Stimulated activated CD8-positive, alpha-beta memory T cell treated with anti-CD3 and anti-CD28 coated beads, Interleukin-12 subunit alpha, Interleukin-12 subunit beta, amount 100 ng/mL, for 24 hours (primary cell): ENCODE data around the gene FAM228A.

Experiments
- DNase-seq: peaks from one replicate; pipeline ENCODE4 v3.0.0-alpha.2; 2020; ENCODE audit errors: extremely low read depth

Gene FAM228A

GRCh38 chr2:24225499-24226242 lies 50.8 kb downstream of the FAM228A start:
- DNase-seq: no peak

DNA sequence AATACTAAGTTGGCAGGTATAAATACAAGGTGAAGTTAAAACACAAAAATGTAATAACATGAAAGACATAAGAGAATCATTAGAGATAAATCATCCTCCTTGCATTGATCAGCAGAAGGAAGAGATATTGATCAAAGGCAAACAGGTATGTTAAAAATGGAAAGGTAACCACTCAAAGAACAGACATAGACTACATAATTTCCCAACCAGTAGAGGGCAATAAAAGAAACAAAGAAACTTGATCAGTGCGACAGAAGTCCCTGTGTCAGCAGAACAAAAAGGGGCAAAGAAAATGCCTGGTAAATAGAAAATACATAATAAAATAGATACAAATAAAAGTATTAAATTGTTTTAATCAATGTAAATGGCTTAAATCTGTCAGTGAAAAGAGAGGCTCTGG lies 53.6 kb downstream of the FAM228A start:
- DNase-seq: no peak

DNA sequence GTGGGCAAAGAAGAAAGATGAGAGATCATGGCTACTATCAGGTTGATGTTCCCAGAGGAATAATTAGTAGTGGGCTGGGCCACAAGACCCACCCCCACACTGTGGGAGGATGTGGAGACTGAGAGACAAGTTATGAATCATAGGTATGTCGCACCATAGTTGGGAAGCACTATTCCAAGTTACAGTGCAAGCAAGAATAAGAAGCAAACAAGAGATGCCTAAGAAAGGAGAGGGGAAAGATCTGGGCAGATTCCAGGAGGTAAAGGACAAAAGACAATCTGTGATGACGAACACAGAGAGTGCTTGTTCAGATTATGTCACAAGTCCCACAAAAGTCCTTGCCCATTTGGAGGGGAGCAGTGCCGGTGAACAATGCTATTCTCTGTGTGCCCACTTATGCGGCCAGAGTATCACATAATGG lies 56.6 kb downstream of the FAM228A start:
- no peak for DNase-seq

DNA sequence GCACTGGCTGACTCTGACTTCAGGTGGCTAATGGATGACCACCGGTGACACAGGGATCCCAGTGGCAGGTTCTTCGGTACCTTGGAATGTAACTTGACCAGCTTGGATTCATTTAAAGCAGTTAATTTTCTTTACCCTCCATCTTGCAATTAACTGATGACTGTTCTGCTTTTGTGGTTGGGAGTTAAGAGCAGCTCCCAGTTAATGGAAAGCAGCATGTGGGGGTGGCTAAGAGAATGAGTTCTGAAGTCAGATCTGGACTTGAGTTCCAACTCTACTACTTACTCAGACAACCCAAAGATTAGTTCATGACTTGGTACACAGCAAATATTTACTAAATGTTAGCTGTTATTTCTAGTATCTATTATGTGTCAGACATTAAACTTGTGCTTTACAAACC lies 58.5 kb downstream of the FAM228A start:
- no peak for DNase-seq

DNA sequence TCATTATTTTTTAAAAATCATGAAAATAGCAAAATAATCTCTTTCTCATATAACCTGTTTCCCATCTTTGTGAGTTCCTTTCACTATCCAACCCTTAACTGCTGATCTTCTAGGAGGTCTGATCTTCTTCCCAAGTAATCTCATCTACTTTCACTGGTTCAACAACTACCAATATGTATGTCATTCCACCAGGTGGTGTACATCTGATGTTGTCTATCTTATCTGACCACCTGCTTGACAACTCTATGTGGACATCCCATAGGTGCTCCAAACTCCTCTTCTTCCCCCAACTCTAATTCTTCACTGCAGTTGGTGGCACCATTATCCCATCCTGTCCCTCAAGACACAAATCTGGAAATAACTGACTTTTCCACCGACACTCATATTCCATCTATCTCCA lies 62.5 kb downstream of the FAM228A start:
- DNase-seq: no peak

DNA sequence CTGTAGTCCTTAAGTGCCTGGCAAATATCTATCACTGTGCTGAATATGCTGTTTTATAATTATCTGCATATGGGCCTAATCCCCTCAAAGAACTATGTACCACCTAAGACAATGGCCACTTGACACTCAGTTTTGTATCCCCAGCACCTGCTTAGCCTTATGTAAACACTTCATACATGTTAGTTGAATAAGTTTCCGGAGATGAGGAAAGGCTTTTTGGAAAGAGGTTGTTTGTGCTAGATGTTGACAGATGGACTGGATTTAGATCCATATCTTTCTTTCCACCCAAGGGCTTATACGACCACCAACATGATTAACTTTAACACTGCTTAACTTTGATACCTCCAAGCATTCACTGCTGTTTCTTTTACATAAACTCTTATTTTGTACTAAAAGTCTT lies 63.3 kb downstream of the FAM228A start:
- no peak for DNase-seq

DNA sequence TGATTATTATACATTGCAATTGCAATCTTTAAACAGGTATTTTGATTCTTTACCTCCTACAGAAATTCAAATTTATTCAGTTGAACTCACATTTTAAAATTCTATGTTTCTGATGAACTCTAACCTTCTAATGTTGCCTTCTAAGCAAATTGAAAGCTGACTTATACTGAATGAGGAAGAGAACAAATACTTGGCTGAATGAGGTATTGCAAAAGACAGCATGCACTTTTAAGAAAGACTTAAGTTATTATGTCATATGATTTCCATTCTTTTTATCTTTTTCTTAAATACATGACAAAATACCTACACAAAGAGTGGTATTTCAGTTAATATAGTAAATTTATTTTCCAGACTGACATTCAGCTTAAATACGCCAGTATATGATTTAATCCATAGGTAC lies 64.7 kb downstream of the FAM228A start:
- DNase-seq: no peak
